Measurements from ENCODE around the gene APOL3. TPM values are rescaled to one million over a fixed set of nuclear protein-coding genes. Genes with fewer than 3 reads are reported as not detected.
"Not testable (repeated sequence)": the region's sequence is repeated elsewhere in the genome, so short reads cannot be mapped to it uniquely, and the experiment has no call there.

APOL3 gene
- total RNA-seq, 6 experiments from 2014 or later, result 1.0 to 2.3 (median 2.2) TPM

GRCh38 chr22:36129071-36129470 is 31.5 kb downstream of the APOL3 start:
- H3K9me3 Mint-ChIP-seq, result no peaks in the 10 kb centered on the region
- H3K4me1 Mint-ChIP-seq (ENCODE audit: low read depth), result peaks cover 15% of the 10 kb centered on the region
- DNase-seq, result no peak
- H3K27me3 Mint-ChIP-seq (ENCODE audit: insufficient read depth), result peaks cover 42% of the 10 kb centered on the region
- no peak for TF ChIP-seq CTCF (IDR thresholded peaks at IDR 0.05)
- H3K27ac Mint-ChIP-seq, result no peak overlapping the region
- no peaks in the 10 kb centered on the region for H3K36me3 Mint-ChIP-seq (ENCODE audit: low read depth)
- no peak overlapping the region for H3K4me3 Mint-ChIP-seq

GRCh38 chr22:36125994-36126531 is 34.5 kb downstream of the APOL3 start:
- peaks cover 22% of the 10 kb centered on the region for H3K4me1 Mint-ChIP-seq (ENCODE audit: low read depth)
- H3K27ac Mint-ChIP-seq, result no peak overlapping the region
- peaks cover 20% of the 10 kb centered on the region for H3K27me3 Mint-ChIP-seq (ENCODE audit: insufficient read depth)

GRCh38 chr22:36125434-36125833 is 35.1 kb downstream of the APOL3 start:
- Mint-ChIP-seq H3K27ac (no peak overlapping the region), H3K4me1 (ENCODE audit: low read depth) (peaks cover 22% of the 10 kb centered on the region), H3K4me3 (no peak overlapping the region), H3K27me3 (ENCODE audit: insufficient read depth) (peaks cover 20% of the 10 kb centered on the region), H3K9me3 (no peaks in the 10 kb centered on the region), H3K36me3 (ENCODE audit: low read depth) (no peaks in the 10 kb centered on the region)
- no peak for DNase-seq
- no peak for TF ChIP-seq CTCF (IDR thresholded peaks at IDR 0.05)

More at GRCh38 chr22:36125994-36126531, 34.5 kb downstream of the APOL3 start:
- no peak for DNase-seq
- no peaks in the 10 kb centered on the region for H3K9me3 Mint-ChIP-seq
- no peaks in the 10 kb centered on the region for H3K36me3 Mint-ChIP-seq (ENCODE audit: low read depth)
- TF ChIP-seq CTCF (IDR thresholded peaks at IDR 0.05), result no peak
- no peak overlapping the region for H3K4me3 Mint-ChIP-seq

- H3K36me3 Mint-ChIP-seq (ENCODE audit: low read depth), result no peaks in the 10 kb centered on the region
Observed at GRCh38 chr22:36124666-36125065, 35.9 kb downstream of the APOL3 start.

GRCh38 chr22:36123673-36124630 is 36.6 kb downstream of the APOL3 start:
- H3K9me3 Mint-ChIP-seq, result no peaks in the 10 kb centered on the region
- peak; percentile 89 for DNase-seq
- peaks cover 15% of the 10 kb centered on the region for H3K4me1 Mint-ChIP-seq (ENCODE audit: low read depth)
- peak overlapping the region; percentile 78 for H3K4me3 Mint-ChIP-seq
- TF ChIP-seq CTCF (IDR thresholded peaks at IDR 0.05), result peak; percentile 99
- peaks cover 12% of the 10 kb centered on the region for H3K27me3 Mint-ChIP-seq (ENCODE audit: insufficient read depth)
- H3K27ac Mint-ChIP-seq, result peak overlapping the region; percentile 94
- H3K36me3 Mint-ChIP-seq (ENCODE audit: low read depth), result no peaks in the 10 kb centered on the region

More at GRCh38 chr22:36124666-36125065, 35.9 kb downstream of the APOL3 start:
- no peak for TF ChIP-seq CTCF (IDR thresholded peaks at IDR 0.05)
- H3K27ac Mint-ChIP-seq, result no peak overlapping the region
- H3K9me3 Mint-ChIP-seq, result no peaks in the 10 kb centered on the region
- no peak for DNase-seq
- H3K27me3 Mint-ChIP-seq (ENCODE audit: insufficient read depth), result peaks cover 19% of the 10 kb centered on the region
- H3K4me3 Mint-ChIP-seq, result no peak overlapping the region
- H3K4me1 Mint-ChIP-seq (ENCODE audit: low read depth), result peaks cover 19% of the 10 kb centered on the region

- not testable (repeated sequence) for H3K9me3 Mint-ChIP-seq; H3K27ac Mint-ChIP-seq; H3K27me3 Mint-ChIP-seq (ENCODE audit: insufficient read depth); H3K4me3 Mint-ChIP-seq; H3K36me3 Mint-ChIP-seq (ENCODE audit: low read depth); DNase-seq
- peaks cover 15% of the 10 kb centered on the region for H3K4me1 Mint-ChIP-seq (ENCODE audit: low read depth)
Observed at GRCh38 chr22:36120621-36121351, 39.8 kb downstream of the APOL3 start.
